ENCODE results near the gene LPO.
A peak's percentile ranks its signal among the peaks of the same experiment; 100 is the strongest.

Gene LPO

GRCh38 chr17:58279016-58279711, 40.8 kb downstream of the LPO start:
- DNase-seq = no peak

GRCh38 chr17:58279736-58280479, 41.5 kb downstream of the LPO start:
- DNase-seq = no peak

- DNase-seq = no peak
Observed at GRCh38 chr17:58280480-58281217, 42.3 kb downstream of the LPO start, which contains the start of gene MPO. Gene MPO (minus strand): TSS chr17:58280935. CDS start chr17:58280758, 177 bp downstream.

GRCh38 chr17:58281511-58282011, 43.2 kb downstream of the LPO start:
- DNase-seq = no peak

GRCh38 chr17:58282442-58282841, 44.1 kb downstream of the LPO start:
- DNase-seq = no peak

- DNase-seq = no peak
Observed at GRCh38 chr17:58283674-58284612, 45.6 kb downstream of the LPO start.

GRCh38 chr17:58284613-58285421, 46.4 kb downstream of the LPO start:
- DNase-seq = no peak

- no peak for DNase-seq
Observed at GRCh38 chr17:58285422-58285810, 47.0 kb downstream of the LPO start.

- no peak for DNase-seq
Observed at GRCh38 chr17:58289869-58290268, 51.5 kb downstream of the LPO start.

GRCh38 chr17:58291246-58291645, 52.9 kb downstream of the LPO start:
- no peak for DNase-seq

- DNase-seq = no peak
Observed at GRCh38 chr17:58294034-58294433, 55.6 kb downstream of the LPO start.

- no peak for DNase-seq
Observed at GRCh38 chr17:58300336-58300735, 62.0 kb downstream of the LPO start.

- no peak for DNase-seq
Observed at GRCh38 chr17:58301504-58302150, 63.2 kb downstream of the LPO start.

GRCh38 chr17:58302171-58302918, 64.0 kb downstream of the LPO start:
- no peak for DNase-seq

- DNase-seq = no peak
Observed at GRCh38 chr17:58302919-58303585, 64.7 kb downstream of the LPO start.

GRCh38 chr17:58303971-58304749, 65.8 kb downstream of the LPO start:
- DNase-seq = peak; percentile 57

- no peak for DNase-seq
Observed at GRCh38 chr17:58304750-58305486, 66.5 kb downstream of the LPO start.

- no peak for DNase-seq
Observed at GRCh38 chr17:58305626-58306025, 67.2 kb downstream of the LPO start.

Data from central memory CD4-positive, alpha-beta T cell (primary cell).